ENCODE data around the gene PRAC2.

Gene PRAC2

DNA sequence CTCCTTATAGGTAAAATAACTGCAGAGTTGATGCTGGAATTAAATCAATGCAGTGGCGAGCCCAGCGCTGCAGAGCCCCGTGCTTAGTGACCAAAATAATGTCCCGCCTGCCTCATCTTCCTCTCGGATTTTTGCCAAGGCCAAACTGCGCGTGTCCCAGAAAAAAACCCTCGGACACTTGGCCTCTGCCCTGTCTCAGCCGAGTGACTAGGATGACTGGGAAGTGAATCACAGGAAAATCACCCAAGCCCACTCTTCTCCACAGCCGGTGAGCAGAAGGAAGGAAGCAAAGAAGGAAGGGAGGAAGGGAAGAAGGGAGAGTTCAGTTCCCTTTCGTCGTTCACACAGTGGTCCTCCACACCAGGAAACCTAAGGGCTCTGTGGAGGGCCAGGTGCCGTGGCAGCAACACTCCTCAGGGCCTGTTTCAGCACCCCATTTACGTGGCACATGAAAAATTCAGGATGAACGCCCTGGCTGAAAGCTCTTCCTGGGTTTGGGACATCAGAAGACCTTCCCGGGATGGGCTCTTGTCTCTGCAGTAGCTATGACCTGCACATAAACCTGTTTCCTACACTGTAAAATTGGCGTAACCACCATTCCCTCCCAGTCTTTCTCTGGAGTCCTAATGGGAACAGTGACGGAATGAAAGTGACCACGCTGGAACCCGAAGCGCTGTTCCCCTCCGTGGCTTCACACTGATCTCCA is 31.0 kb downstream of the PRAC2 start:
- no peak for DNase-seq

DNA sequence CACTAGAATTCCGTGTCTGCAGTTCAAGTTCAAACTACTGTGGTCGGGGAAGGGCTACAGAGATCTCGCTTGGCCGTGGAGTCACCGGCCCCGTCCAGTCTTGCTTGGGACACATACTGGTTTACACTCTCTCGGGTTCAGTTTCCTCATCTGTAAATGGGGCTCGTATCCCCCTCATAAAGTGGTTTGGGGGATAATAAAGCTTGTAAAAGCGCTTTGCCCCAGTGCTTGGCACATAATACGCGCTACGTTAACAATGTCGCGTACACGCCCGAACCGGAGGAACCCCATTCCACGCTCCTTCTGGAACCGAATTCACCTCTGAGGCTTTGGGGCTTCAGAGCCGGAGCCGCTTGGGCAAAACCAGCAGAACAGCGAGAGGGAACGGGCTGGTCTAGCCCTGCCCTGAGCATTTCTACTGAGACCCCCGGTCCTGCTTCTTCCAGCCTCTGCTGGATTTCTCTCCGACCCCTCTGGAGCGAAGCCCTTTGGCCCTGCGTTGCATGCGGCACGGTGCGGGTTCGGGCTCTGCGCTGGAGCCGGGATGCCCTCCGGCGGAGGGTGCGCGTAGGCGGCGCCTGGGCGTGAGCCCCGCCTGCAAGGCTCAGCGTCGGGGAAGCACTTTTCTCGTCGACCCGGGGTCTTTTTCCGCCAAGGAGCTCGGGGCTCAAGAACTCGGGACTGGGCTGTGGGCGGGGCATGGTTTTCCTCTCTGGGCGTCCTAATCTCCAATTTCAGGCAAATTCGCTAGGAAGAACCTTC is 31.7 kb downstream of the PRAC2 start:
- DNase-seq: no peak

DNA sequence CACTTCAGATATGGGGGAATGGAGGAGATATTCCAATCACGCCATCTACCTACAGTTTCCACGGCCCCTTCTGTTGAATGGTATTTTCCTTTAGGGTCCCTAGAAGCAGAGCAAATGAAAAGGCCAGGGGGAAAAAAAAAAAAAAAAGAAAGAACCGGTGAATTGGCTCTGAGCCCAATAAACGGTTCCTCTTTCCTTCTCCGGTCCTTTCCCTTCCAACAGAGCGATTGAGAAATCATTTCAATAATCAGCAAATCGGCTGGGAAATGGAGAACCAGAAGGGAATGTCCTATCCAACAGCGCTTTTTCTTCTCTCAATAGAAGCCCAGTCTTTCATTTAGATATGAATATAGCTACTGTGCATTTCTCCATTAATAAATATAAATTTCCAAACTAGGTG is 32.4 kb downstream of the PRAC2 start:
- DNase-seq: no peak

DNA sequence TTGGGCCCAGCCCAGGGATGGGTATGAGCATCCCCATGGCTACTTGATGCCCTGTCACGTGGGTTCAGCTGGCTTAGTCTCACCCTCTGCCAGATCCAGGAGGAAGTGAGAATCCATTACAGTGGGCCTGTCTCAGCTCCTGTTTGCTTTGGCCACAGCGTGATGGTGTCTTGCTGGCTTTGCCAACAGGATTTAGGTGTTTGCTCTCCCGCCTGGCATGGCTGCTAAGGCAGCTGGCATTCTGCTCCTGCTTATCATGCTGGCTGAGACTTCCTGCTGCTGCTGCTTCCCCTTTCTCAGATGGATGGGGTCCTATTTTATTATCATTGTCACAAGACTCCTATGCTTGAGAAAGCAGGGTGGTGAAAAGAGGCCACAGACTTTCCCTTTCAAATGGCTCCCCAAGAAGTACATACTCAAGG is 33.9 kb downstream of the PRAC2 start:
- DNase-seq: no peak

DNA sequence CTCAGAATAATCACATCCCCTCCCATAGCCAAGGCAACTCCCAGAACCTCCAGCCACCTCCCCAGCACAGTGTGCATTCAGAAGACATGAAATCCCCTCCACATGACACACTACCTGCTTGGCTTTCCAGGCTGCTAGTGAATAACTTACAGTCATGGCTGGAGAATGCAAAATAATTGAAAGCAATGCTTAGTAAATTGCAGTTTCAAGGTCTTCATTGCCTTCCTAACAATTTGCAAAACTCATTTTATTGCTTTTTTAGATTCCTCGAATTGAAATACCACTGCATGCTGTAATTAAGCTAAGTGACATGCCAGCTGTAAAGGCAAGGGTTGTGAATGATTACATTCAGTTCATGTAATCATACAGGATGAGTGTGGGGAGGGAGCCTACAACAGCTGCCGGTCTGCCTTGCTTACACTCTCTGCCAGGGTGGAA is 34.6 kb downstream of the PRAC2 start:
- DNase-seq: no peak

DNA sequence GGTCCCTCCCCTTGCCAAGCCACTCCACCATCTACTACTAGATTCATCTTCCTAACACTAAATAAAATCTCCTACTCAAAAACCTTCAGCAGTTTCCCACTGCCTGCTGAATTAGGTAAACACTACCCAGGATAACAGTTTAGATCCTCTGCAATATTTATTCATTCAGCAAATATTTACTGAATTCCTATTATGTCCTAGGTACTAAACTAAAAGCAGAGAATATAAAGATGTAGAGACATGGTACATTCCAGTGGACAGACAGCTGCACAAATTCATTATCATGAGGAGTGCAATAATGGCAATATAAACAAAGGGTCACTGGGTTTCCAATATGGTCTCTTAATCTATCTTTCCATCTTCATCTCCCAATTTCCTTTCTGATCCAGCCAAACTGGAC is 36.3 kb downstream of the PRAC2 start:
- DNase-seq: no peak

DNA sequence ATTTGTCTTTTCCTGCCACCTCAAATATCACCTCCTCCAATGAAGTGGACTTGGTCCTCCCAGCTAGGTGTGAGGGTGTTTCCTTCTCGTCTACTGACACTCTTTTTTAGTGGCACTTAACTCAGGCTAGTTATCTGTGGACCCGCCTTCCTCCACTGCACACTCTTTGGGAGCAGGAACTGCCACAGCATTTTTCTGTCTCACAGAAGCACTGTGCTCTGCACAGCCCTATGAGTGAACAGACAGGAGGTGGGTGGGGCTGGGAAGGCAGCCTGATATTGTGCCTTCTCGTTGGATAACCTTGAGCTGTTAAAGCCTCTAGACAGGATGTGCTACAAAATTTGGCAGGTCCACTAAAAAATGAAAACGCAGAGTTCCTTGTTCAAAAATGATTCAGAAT is 37.4 kb downstream of the PRAC2 start:
- peak in 3 of 58 donors; percentile 4 to 11 (median 10) for DNase-seq

DNA sequence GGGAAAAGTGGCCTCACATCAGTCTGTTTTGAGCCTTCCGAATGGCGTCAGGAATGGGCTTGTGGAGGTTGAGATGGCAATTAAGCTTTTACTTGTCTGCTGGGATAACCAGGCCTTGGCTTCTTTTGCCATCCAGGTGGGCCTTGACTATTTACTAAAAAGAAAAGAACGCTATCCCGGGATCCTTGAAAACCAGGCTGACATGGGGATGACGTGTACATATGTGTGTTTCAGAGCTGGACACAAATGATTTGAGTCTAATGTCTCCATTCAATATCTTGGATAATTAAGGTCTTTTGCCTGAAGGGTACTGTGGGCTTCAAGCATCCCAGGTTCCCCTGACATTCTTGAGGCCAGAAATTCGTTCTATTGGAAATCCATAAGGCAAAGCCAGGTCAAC is 38.1 kb downstream of the PRAC2 start:
- no peak for DNase-seq

DNA sequence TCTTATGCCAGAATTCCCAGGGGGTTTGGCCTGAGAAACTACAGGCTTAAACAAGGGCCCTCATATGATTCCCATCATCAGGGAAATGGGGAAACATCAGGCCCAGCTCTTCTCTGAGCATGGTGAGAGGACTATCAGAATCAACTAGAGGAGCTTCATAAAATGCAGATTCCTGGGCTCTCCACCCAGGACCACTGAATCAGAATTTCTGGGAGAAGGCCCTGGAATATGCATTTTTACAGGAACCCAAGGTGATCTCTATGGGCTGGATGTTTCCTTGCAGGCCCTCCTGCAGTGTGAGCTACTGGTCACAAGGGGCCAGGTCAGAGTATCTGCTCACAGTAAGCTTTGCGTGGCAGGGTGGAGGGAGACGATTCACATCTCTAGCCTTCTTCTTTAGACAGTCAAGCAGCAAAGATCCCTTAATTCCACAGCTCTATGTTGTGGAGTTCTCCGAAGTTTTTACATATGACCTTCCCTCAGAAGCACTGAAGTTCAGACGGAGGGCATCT is 44.3 kb downstream of the PRAC2 start:
- no peak for DNase-seq

DNA sequence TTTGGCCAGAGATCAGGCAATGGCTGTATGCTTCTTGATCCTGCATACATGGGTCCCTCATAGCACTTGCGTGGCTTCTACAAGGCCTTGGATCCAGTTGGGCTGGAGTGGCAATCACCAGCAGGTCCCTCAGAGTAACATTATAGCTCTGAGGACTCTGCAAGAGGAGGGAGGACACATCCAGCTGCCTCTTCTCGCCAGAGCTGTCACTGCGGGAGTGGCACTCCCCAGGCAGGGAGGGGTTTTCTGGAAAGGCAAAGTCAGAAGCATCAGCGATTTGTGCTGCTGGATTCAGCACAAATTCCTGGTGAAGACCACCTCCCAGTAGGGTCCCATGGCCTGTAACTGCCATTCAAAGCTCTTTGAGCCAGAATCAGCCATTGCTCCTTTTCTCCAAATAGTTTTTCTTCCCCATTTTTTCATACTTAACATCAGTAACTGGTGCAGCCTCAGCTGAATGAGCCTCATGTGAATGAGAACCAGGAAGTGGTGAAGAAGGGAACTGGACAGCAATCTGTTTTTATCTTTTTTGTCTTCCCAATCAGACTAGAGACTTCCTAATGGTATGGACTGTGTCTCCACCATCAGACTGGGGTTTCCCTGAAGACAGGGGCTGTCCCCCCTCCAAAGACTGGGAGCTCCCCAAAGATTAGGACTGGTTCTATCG is 46.2 kb downstream of the PRAC2 start:
- no peak for DNase-seq

DNA sequence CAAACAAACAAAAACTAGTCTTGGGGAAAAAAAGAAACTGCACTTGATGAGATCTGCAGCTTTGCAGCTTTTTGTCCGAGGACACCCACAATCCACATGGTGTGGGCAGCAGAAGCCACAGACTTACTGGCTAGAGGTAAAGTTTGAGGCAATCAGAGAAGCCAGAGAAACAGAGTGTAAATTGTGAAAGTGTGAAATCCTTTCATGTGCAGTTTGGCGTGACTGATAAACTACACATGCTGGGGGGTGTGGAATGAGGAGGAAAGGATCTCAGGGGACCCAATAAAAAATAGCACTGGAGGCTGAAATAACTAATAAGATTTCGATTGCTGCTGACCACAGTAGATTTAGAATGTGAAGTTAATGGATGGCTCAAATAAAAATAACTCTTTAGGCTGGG is 48.0 kb downstream of the PRAC2 start:
- DNase-seq: no peak

DNA sequence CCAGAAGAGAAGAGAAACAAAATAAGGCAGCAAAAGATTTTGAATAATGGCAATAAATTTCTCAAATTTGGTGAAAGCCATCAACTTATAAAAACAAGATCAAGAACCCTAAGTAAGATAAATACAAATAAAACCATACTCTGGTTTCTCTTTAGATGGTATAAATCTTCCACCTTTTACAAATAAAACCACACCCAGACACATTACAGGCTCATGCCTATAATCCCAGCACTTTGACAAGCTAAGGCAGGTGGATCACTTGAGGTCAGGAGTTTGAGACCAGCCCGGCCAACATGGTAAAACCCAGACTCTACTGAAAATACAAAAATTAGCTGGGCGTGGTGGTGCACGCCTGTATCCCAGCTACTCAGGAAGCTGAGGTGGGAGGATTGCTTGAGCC is 50.3 kb downstream of the PRAC2 start:
- no peak for DNase-seq

Measured in anterior cingulate cortex (tissue), 58 donors.